ENCODE measurements around the gene VTI1A. TPM values are rescaled to one million over a fixed set of nuclear protein-coding genes. Genes with fewer than 3 reads are reported as not detected.

The VTI1A gene
- total and polyA plus RNA-seq, 2 of the 4 experiments (the other 2 are of a cell fraction) = 9.7 to 24.9 TPM

DNA sequence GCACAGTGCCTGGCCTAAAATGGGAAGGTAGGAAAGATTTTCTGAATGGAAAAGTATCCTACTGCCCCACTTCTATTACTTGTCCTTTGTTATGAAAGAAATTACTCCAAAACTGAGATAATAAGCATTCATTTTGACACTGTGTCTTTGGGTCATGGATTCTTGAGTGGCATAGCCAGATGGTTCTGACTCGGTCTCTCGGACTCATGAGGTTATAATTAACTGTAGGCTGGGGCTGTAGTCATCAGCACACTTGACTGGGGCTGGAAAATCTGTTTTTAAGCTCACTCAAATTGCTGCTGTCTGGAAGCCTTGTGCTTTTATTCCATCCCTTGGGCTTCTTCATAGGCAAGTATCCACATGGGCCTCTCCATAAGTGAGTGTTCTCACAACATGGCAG lies 160.5 kb downstream of the VTI1A start:
- H3K23ac ChIP-seq (ENCODE audit: low read depth, low read length) = no peak overlapping the region
- ATAC-seq (ENCODE audit: low read depth) (no peak), DNase-seq (no peak)
- ChIA-PET POLR2A (ENCODE audit: unreplicated experiment) (no interaction called here), CTCF (no interaction called here)
- H2BK20ac ChIP-seq (ENCODE audit: low read depth, low read length) = no peak overlapping the region
- H2BK5ac ChIP-seq (ENCODE audit: low read depth, low read length, poor library complexity, severe bottlenecking) = no peak overlapping the region
- no peak overlapping the region for H2BK120ac ChIP-seq (ENCODE audit: low read depth, low read length)
- no peak overlapping the region for H3K9ac ChIP-seq (ENCODE audit: low read depth, low read length)
- no peak overlapping the region for H2AFZ ChIP-seq (replicated peaks; ENCODE audit: low read length, poor library complexity)
- no peak overlapping the region for H2AK9ac ChIP-seq (replicated peaks; ENCODE audit: low read depth, low read length, poor library complexity)
- H3K36me3 ChIP-seq (ENCODE audit: control insufficient read depth, insufficient read depth, low read length) = no peaks in the 10 kb centered on the region
- no peak overlapping the region for H2BK15ac ChIP-seq (ENCODE audit: low read depth, low read length)
- no peak overlapping the region for H3K4me3 ChIP-seq (ENCODE audit: insufficient read depth, low read depth, low read length)
- no peak overlapping the region for H3K27ac ChIP-seq (ENCODE audit: insufficient read depth, low read length)
- H4K8ac ChIP-seq (ENCODE audit: low read depth in 2 of 2, low read length in 2 of 2) = no peak overlapping the region
- H3K4me2 ChIP-seq (ENCODE audit: low read depth, low read length) = no peak overlapping the region
- H4K91ac ChIP-seq (ENCODE audit: insufficient read depth, low read depth, low read length) = no peak overlapping the region
- H4K20me1 ChIP-seq (ENCODE audit: insufficient read depth, low read length) = no peaks in the 10 kb centered on the region; the same call in 1 of the 2 replicates
- H4K5ac ChIP-seq (ENCODE audit: low read depth, low read length) = no peak overlapping the region
- H3K56ac ChIP-seq (ENCODE audit: extremely low read depth, insufficient read depth, low read length) = no peak overlapping the region
- peaks cover 0 to 4% of the 10 kb centered on the region in 2 experiments; a peak in 1 of 4 replicates for H3K79me1 ChIP-seq (ENCODE audit: low read depth in 1 of 2, low read length in 2 of 2)
- no CpG with 5 or more reads among the region's 2 CpGs for WGBS, 2 experiments (ENCODE audit: extremely low coverage in 2 of 2, insufficient read length in 1 of 2)
- BruUV-seq (replicated peaks) = no TSS peak
- H3K4me1 ChIP-seq (ENCODE audit: control insufficient read depth, insufficient read depth, low read length) = no peaks in the 10 kb centered on the region
- no peak overlapping the region for H3K14ac ChIP-seq (replicated peaks; ENCODE audit: low read depth, low read length)
- no peaks in the 10 kb centered on the region for H3K9me1 ChIP-seq (ENCODE audit: insufficient read depth, low read length)
- no peaks in the 10 kb centered on the region for H3K9me3 ChIP-seq (ENCODE audit: control insufficient read depth, insufficient read depth, low read length)
- H2AK5ac ChIP-seq (ENCODE audit: low read depth, low read length) = no peak overlapping the region
- H3K4ac ChIP-seq (ENCODE audit: low read depth, low read length) = no peak overlapping the region
- dilution Hi-C loops (cut with HindIII; ENCODE audit: low sequenced_read_pairs, unreplicated experiment) (no loop called here), intact Hi-C loops (cut with micrococcal nuclease) (no loop called here), in situ Hi-C loops (cut with MboI; ENCODE audit: low sequenced_read_pairs) (no loop called here)
- no peak overlapping the region for H3K18ac ChIP-seq (ENCODE audit: low read depth, low read length)
- TF ChIP-seq, protein P1, sequence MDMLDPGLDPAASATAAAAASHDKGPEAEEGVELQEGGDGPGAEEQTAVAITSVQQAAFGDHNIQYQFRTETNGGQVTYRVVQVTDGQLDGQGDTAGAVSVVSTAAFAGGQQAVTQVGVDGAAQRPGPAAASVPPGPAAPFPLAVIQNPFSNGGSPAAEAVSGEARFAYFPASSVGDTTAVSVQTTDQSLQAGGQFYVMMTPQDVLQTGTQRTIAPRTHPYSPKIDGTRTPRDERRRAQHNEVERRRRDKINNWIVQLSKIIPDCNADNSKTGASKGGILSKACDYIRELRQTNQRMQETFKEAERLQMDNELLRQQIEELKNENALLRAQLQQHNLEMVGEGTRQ (IDR thresholded peaks at IDR 0.05; ENCODE audit: low read depth, low read length) = no peak
- no peak for TF ChIP-seq BHLHE40 (IDR thresholded peaks at IDR 0.05; ENCODE audit: low read depth, low read length)
- TF ChIP-seq POLR2A (IDR thresholded peaks at IDR 0.05; ENCODE audit: low read depth, low read length) = no peak
- TF ChIP-seq NFE2L2 (IDR thresholded peaks at IDR 0.05; ENCODE audit: low read depth, low read length) = no peak
- TF ChIP-seq MXI1 (IDR thresholded peaks at IDR 0.05; ENCODE audit: borderline replicate concordance, low read depth, low read length) = no peak
- no peak for TF ChIP-seq FOS (IDR thresholded peaks at IDR 0.05; ENCODE audit: low read depth, low read length)
- no peak for TF ChIP-seq RAD21 (IDR thresholded peaks at IDR 0.05; ENCODE audit: low read length)
- TF ChIP-seq MAZ (IDR thresholded peaks at IDR 0.05; ENCODE audit: borderline replicate concordance, low read depth, low read length) = no peak
- no peak for TF ChIP-seq SMC3 (IDR thresholded peaks at IDR 0.05; ENCODE audit: low read depth, low read length)
- no peak for TF ChIP-seq CEBPB (IDR thresholded peaks at IDR 0.05; ENCODE audit: low read depth, low read length)
- no peaks in the 10 kb centered on the region for H3K27me3 ChIP-seq (ENCODE audit: control insufficient read depth, insufficient read depth, low read length)

Data from IMR-90 (cell line).